ENCODE measurements around the gene H6PD.

H6PD gene, protein sequence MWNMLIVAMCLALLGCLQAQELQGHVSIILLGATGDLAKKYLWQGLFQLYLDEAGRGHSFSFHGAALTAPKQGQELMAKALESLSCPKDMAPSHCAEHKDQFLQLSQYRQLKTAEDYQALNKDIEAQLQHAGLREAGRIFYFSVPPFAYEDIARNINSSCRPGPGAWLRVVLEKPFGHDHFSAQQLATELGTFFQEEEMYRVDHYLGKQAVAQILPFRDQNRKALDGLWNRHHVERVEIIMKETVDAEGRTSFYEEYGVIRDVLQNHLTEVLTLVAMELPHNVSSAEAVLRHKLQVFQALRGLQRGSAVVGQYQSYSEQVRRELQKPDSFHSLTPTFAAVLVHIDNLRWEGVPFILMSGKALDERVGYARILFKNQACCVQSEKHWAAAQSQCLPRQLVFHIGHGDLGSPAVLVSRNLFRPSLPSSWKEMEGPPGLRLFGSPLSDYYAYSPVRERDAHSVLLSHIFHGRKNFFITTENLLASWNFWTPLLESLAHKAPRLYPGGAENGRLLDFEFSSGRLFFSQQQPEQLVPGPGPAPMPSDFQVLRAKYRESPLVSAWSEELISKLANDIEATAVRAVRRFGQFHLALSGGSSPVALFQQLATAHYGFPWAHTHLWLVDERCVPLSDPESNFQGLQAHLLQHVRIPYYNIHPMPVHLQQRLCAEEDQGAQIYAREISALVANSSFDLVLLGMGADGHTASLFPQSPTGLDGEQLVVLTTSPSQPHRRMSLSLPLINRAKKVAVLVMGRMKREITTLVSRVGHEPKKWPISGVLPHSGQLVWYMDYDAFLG

DNA sequence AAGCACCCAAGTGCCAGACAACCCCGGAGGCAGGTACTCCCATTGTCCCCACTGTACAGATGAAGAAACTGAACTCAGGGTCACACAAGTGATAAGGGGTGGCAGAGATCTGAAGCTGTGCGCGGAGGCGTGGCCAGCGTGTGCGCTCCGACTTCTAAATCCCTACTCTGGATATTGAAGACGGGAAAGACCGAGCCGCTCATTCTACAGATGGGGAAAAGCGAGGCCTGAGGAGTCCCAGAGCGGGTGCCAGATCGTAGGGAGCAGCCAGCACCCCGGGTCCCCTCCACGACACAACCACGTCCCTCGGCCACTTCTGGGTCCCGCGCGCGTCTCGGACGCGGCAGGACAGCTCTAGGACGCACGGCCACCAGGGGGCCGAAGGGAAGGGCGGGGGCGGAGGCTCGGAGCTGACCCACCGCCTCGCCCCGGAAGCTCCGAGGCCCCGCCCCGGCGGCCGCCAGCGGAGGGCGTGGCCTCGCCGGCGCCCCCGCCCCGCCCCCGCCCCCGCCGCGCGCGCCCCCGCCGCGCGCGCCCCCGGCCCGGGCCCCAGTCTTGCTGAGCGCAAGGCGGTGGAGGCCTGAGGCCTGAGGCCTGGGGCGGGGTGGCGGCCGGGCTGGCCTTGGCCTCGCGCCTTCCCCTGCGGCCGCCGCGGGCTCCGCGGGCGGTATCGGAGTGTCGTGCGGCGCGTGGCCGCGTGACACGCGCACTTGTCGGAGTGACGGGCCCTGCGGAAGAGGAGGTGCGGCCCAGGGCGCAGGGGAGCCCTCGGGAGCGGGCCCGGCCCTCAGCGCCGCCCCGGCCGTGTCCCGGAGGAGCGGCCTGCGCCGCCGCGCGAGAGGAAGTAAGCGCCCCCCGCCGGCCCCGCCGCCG, at the start of gene H6PD:
Gene H6PD, plus strand, starts transcription at position 552 of the 873 bp plus-strand sequence. CDS start 10,161 bp downstream, outside the sequence.
- TF ChIP-seq, protein P1, sequence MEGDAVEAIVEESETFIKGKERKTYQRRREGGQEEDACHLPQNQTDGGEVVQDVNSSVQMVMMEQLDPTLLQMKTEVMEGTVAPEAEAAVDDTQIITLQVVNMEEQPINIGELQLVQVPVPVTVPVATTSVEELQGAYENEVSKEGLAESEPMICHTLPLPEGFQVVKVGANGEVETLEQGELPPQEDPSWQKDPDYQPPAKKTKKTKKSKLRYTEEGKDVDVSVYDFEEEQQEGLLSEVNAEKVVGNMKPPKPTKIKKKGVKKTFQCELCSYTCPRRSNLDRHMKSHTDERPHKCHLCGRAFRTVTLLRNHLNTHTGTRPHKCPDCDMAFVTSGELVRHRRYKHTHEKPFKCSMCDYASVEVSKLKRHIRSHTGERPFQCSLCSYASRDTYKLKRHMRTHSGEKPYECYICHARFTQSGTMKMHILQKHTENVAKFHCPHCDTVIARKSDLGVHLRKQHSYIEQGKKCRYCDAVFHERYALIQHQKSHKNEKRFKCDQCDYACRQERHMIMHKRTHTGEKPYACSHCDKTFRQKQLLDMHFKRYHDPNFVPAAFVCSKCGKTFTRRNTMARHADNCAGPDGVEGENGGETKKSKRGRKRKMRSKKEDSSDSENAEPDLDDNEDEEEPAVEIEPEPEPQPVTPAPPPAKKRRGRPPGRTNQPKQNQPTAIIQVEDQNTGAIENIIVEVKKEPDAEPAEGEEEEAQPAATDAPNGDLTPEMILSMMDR (IDR thresholded peaks at IDR 0.05; ENCODE audit: low read depth, low read length) = peak; percentile 56
- H3K4me3 ChIP-seq (replicated peaks in 1 of 2; ENCODE audit: low read depth in 2 of 2, low read length in 2 of 2) = peak within 1 kb of the TSS; percentile 49 to 57
- DNase-seq (ENCODE audit: low read depth in 2 of 2) = peak; percentile 81 to 91

DNA sequence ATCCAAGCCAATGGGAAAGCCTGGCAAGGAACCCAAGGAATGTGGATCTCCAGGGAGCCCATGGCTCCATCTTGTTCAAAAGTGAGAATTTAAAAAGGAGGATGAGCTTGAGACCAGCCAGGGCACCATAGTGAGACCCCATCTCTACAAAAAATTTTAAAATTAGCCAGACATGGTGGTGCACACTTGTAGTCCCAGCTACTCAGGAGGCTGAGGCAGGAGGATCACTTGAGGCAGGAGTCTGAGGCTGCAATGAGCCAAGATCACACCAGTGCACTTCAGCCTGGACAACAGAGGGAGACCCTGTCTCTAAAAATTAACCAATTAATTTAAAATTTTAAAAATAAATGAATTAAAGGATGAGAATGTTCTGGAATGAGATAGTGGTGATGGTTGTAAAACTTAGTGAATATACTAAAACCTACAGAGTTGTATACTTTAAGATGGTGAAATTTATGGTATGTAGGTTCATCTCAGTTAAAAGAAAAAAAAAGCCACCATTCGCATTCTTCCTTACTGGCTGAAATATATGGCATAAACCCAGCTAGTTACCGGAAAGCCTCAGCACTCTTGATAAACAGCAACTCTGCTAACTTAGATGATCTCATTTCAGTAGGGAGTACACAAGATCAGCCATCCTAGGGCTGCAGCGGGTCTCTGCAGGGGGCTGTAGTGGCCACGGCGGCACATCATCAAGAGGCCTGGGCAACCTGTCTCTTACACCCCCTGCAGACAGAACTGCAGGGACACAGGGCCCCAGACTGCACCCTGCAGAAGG, 48.3 kb upstream of the H6PD start:
- H3K4me3 ChIP-seq (replicated peaks in 1 of 2; ENCODE audit: low read depth in 2 of 2, low read length in 2 of 2) = no peak overlapping the region
- DNase-seq (ENCODE audit: low read depth in 2 of 2) = peak; percentile 47 to 86
- TF ChIP-seq, protein P1 (IDR thresholded peaks at IDR 0.05; ENCODE audit: low read depth, low read length) = no peak

DNA sequence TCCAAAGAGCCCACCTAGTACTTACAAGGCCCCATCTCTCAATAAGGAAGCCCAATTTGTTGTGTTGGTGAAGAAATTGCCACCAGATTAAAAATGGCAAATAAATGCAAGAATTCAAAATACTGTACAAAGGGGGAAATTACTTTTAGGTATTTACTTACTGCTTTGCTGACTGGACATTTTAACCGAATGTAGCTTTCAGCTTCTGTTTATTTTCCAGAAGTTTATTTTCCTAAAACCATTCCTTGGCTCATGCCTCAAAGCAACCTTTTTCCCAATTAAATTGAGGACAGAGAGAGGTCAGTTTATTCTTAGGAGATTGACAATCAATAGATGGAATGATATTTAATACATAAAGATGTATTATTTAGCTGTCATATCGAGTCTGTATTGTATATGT, 47.6 kb upstream of the H6PD start:
- no peak overlapping the region for H3K4me3 ChIP-seq (replicated peaks in 1 of 2; ENCODE audit: low read depth in 2 of 2, low read length in 2 of 2)
- TF ChIP-seq, protein P1 (IDR thresholded peaks at IDR 0.05; ENCODE audit: low read depth, low read length) = no peak
- DNase-seq (ENCODE audit: low read depth in 2 of 2) = no peak

DNA sequence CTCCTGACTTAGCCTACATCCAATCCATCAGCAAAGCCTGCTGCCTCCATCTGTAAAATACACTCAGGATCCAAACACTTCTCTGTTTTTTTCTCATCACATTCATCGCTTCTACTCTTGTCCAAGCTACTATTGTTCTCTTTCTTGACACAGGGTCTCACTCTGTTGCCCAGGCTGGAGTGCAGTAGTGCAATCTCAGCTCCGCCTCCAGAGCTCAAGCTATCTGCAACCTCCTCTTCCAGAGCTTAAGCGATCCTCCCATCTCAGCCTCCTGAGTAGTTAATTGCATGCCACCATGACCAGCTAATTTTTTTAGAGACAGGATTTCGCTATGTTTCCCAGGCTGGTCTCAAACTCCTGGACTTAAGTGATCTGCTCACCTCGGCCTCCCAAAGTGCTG, 44.3 kb upstream of the H6PD start:
- DNase-seq (ENCODE audit: low read depth in 2 of 2) = no peak
- TF ChIP-seq, protein P1 (IDR thresholded peaks at IDR 0.05; ENCODE audit: low read depth, low read length) = no peak

DNA sequence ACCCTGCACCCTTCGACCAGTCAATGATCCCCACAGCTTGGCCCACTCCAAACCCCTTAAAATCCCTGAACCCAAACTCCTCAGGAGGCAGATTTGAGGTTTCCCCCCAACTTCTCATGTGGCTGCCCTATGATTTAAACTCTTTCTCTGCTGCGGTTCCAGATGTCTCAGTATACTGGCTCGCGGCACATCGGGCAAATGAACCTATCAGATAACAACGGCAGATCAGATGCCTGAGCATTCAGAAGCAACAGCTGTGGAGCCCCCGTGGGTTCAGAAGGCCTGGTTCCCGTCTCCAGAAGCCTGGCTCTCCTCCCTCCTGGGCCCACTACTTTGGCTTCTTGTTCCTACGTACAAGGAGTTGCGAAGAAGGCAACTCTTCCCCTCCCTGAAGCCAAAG, 43.3 kb upstream of the H6PD start:
- no peak for DNase-seq (ENCODE audit: low read depth in 2 of 2)
- H3K4me3 ChIP-seq (replicated peaks in 1 of 2; ENCODE audit: low read depth in 2 of 2, low read length in 2 of 2) = no peak overlapping the region
- TF ChIP-seq, protein P1 (IDR thresholded peaks at IDR 0.05; ENCODE audit: low read depth, low read length) = no peak

More for the DNA sequence above, 44.3 kb upstream of the H6PD start:
- H3K4me3 ChIP-seq (replicated peaks in 1 of 2; ENCODE audit: low read depth in 2 of 2, low read length in 2 of 2) = no peak overlapping the region

Measured in cardiac fibroblast (primary cell).